GM12872 (cell line): ENCODE measurements around the gene NR3C2.
A peak's percentile ranks its signal among the peaks of the same experiment; 100 is the strongest.

ENCODE experiments used
- CTCF ChIP-seq: IDR thresholded peaks from 3 replicates; pipeline ENCODE4 v1.5.1; 2011; ENCODE audit warnings: low read depth, mild to moderate bottlenecking, low read length, moderate library complexity; ENCODE audit not compliant: insufficient read depth

Gene NR3C2

GRCh38 chr4:148057984-148058859 lies 384.0 kb downstream of the NR3C2 start:
- TF ChIP-seq CTCF: no peak

GRCh38 chr4:148057516-148057915 lies 384.7 kb downstream of the NR3C2 start:
- TF ChIP-seq CTCF: no peak

GRCh38 chr4:148056879-148057278 lies 385.3 kb downstream of the NR3C2 start:
- peak; percentile 83 for TF ChIP-seq CTCF

- TF ChIP-seq CTCF: no peak
These were observed 386.4 kb downstream of the NR3C2 start for GRCh38 chr4:148055844-148056243.

GRCh38 chr4:148054275-148054674 lies 387.9 kb downstream of the NR3C2 start:
- TF ChIP-seq CTCF: no peak

GRCh38 chr4:148053298-148054003 lies 388.8 kb downstream of the NR3C2 start:
- TF ChIP-seq CTCF: no peak

- TF ChIP-seq CTCF: no peak
These were observed 389.8 kb downstream of the NR3C2 start for GRCh38 chr4:148052448-148052847.
